CD4-positive, alpha-beta T cell (primary cell): ENCODE measurements around the gene HDAC9. TPM values are rescaled to one million over a fixed set of nuclear protein-coding genes. Genes with fewer than 3 reads are reported as not detected.

ENCODE experiments used
- ATAC-seq: fragments of 200-7000 bp; cut with Tn5 transposase; one replicate; pipeline ENCODE4 v1.10.0; 2022; ENCODE audit warnings: mild to moderate bottlenecking; ENCODE audit not compliant: poor library complexity
- CTCF ChIA-PET: fragments of 350-600 bp; sonication (Branson Sonifier 250); formaldehyde crosslinking; loops from one replicate; lab custom pipeline; 2021; ENCODE audit warnings: antibody characterized with exemption, inconsistent platforms; lab: Charles Lee
- POLR2A ChIA-PET: fragments of 350-600 bp; sonication (Branson Sonifier 250); formaldehyde crosslinking; loops from one replicate; lab custom pipeline; 2021; ENCODE audit warnings: antibody characterized with exemption, inconsistent platforms; lab: Charles Lee
- DNase-seq, 14 experiments: peaks; one replicate each; pipeline ENCODE4 v3.0.0-alpha.2; 2013 to 2020; ENCODE audit warnings: mixed read lengths in 2 of 14
- H3K27ac ChIP-seq, 2 donors: one replicate each; pipeline versions ENCODE4 v1.5.1 to v1.7.0; 2013; ENCODE audit warnings: low read length in 2 of 2, low read depth in 1 of 2, mild to moderate bottlenecking in 1 of 2
- H3K27me3 ChIP-seq, 2 experiments: 1 replicate in 1 of 2; 2 replicates in 1 of 2; pipeline versions ENCODE4 v1.6.1 to v1.7.0; 2013; ENCODE audit warnings: low read length in 2 of 2, control low read depth in 1 of 2, mild to moderate bottlenecking in 1 of 2, moderate library complexity in 1 of 2; ENCODE audit not compliant: insufficient read depth in 2 of 2, control insufficient read depth in 1 of 2
- H3K36me3 ChIP-seq: one replicate; pipeline ENCODE4 v1.6.1; 2013; ENCODE audit warnings: low read length, control low read depth; ENCODE audit not compliant: insufficient read depth
- H3K4me1 ChIP-seq: one replicate; pipeline ENCODE4 v1.6.1; 2013; ENCODE audit warnings: low read length, control low read depth; ENCODE audit not compliant: insufficient read depth
- H3K4me3 ChIP-seq: one replicate; pipeline ENCODE4 v1.5.1; 2013; ENCODE audit warnings: mild to moderate bottlenecking, low read length, moderate library complexity
- H3K9me3 ChIP-seq, 2 experiments: 1 replicate in 1 of 2; 2 replicates in 1 of 2; pipeline versions ENCODE4 v1.6.1 to v1.7.0; 2013; ENCODE audit warnings: low read length in 2 of 2, mild to moderate bottlenecking in 2 of 2, control low read depth in 1 of 2, moderate library complexity in 1 of 2; ENCODE audit not compliant: control insufficient read depth in 1 of 2, insufficient read depth in 1 of 2
- H3K27ac Mint-ChIP-seq: one replicate; pipeline ENCODE4 v1.8.0; 2020; ENCODE audit warnings: mixed read lengths
- H3K27me3 Mint-ChIP-seq: one replicate; pipeline ENCODE4 v1.8.0; 2021; ENCODE audit warnings: mixed read lengths
- H3K36me3 Mint-ChIP-seq: one replicate; pipeline ENCODE4 v1.8.0; 2021; ENCODE audit warnings: low read depth, mixed read lengths
- H3K4me1 Mint-ChIP-seq: one replicate; pipeline ENCODE4 v1.8.0; 2021; ENCODE audit warnings: low read depth, mixed read lengths
- H3K4me3 Mint-ChIP-seq: one replicate; pipeline ENCODE4 v1.8.0; 2020; ENCODE audit warnings: mild to moderate bottlenecking, mixed read lengths
- H3K9me3 Mint-ChIP-seq: one replicate; pipeline ENCODE4 v1.8.0; 2020; ENCODE audit warnings: mixed read lengths
- intact Hi-C, 2 experiments: fragments of 100-400 bp; cut with DNase I in 1 of 2; cut with micrococcal nuclease in 1 of 2; formaldehyde crosslinking; loops; one replicate each; pipeline versions ENCODE4 v1.15.1 to v1.9.0; 2023 to 2025; cut with DNase I, micrococcal nuclease
- total RNA-seq, 174 experiments: library from RNA in 2 of 174; stranded (reverse) in 2 of 174; gene quantifications; one replicate each; pipeline ENCODE4 v1.2.3 and lab custom pipeline; 2021 to 2026
- TF ChIP-seq, protein P1 (sequence below): fragments of 200-600 bp; IDR thresholded peaks from one replicate; pipeline ENCODE4 v1.8.0; 2022; ENCODE audit warnings: antibody characterized with exemption, mild to moderate bottlenecking

The HDAC9 gene
- total RNA-seq, 2 experiments from 2014 or later: 0.73 to 1.2 TPM

DNA sequence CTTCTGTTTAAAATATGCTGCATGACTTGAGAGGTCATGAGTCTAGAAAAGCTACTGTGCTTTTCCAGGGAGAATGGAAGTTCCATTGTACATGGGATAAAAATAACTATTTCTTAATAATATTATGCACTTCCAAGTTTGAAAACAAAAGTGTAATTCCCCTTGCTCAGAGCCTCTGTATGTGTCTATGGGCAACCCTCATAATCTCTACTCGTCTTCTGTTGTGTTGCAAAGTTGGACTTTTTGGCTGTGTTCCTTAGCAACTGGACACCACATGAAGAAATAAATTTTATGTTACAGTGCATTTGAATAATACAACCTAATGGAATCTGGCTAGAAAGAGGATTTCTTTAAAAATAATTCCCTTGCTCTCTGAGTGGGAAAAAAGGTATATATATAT is 379.3 kb downstream of the HDAC9 start:
- H3K9me3 Mint-ChIP-seq: peaks cover 7% of the 10 kb centered on the region
- Histone ChIP-seq H3K9me3 (no peaks in the 10 kb centered on the region), H3K27ac (no peak overlapping the region), H3K4me3 (no peak overlapping the region), H3K27me3 (no peaks in the 10 kb centered on the region), H3K4me1 (no peaks in the 10 kb centered on the region), H3K36me3 (no peaks in the 10 kb centered on the region)
- ATAC-seq (no peak), DNase-seq (no peak)
- CTCF ChIA-PET: no interaction called here
- no peaks in the 10 kb centered on the region for H3K4me1 Mint-ChIP-seq
- TF ChIP-seq, protein P1, sequence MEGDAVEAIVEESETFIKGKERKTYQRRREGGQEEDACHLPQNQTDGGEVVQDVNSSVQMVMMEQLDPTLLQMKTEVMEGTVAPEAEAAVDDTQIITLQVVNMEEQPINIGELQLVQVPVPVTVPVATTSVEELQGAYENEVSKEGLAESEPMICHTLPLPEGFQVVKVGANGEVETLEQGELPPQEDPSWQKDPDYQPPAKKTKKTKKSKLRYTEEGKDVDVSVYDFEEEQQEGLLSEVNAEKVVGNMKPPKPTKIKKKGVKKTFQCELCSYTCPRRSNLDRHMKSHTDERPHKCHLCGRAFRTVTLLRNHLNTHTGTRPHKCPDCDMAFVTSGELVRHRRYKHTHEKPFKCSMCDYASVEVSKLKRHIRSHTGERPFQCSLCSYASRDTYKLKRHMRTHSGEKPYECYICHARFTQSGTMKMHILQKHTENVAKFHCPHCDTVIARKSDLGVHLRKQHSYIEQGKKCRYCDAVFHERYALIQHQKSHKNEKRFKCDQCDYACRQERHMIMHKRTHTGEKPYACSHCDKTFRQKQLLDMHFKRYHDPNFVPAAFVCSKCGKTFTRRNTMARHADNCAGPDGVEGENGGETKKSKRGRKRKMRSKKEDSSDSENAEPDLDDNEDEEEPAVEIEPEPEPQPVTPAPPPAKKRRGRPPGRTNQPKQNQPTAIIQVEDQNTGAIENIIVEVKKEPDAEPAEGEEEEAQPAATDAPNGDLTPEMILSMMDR: no peak
- no peak overlapping the region for H3K27ac Mint-ChIP-seq
- POLR2A ChIA-PET: no interaction called here
- no peaks in the 10 kb centered on the region for H3K27me3 Mint-ChIP-seq
- no peaks in the 10 kb centered on the region for H3K36me3 Mint-ChIP-seq
- no peak overlapping the region for H3K4me3 Mint-ChIP-seq
- intact Hi-C loops: no loop called here

DNA sequence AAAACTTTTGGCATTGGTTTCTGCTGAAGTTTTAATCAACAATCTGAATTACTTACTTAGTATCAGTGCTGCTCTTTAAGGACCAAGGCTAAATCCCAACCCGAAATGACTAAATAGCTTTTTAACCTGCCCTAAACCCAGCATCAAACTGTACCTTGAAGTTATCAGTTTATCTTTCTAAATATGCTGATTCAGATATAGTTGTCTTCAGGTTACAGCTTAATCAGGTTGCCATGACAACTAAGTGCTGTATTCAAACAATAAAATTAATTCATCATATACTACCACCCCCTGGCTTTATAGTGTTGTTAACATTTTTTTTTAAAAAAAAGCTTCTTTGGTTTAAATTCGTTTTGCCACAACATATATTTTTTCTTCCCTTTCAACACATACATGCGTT is 382.3 kb downstream of the HDAC9 start:
- Histone ChIP-seq H3K9me3 (no peaks in the 10 kb centered on the region), H3K4me1 (no peaks in the 10 kb centered on the region), H3K4me3 (no peak overlapping the region), H3K27me3 (no peaks in the 10 kb centered on the region), H3K27ac (no peak overlapping the region), H3K36me3 (no peaks in the 10 kb centered on the region)
- intact Hi-C loops: no loop called here
- ATAC-seq (no peak), DNase-seq (no peak)
- ChIA-PET POLR2A (no interaction called here), CTCF (no interaction called here)
- no peaks in the 10 kb centered on the region for H3K4me1 Mint-ChIP-seq
- no peaks in the 10 kb centered on the region for H3K27me3 Mint-ChIP-seq
- H3K4me3 Mint-ChIP-seq: no peak overlapping the region
- peaks cover 7% of the 10 kb centered on the region for H3K9me3 Mint-ChIP-seq
- H3K36me3 Mint-ChIP-seq: no peaks in the 10 kb centered on the region
- TF ChIP-seq, protein P1: no peak
- H3K27ac Mint-ChIP-seq: no peak overlapping the region

DNA sequence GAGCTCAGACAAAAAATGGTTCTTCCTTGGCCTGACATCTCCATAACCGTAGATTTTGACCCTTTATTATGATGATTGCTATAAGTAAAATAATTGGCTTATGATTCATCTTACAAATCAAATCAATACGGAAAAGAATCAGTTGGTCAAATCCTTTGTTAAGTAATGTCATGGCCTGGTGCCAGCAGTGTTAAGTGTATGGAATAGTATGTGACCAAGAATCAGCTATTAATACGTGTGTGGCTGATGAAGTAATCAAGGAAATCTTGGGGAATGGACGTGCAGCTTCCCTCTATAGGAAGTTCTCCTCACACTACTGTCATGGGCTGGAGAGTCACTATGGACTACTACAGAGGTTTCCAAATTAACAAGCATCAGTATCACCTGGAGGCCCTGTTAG is 391.3 kb downstream of the HDAC9 start:
- Histone ChIP-seq H3K9me3 (peaks cover 0 to 6% of the 10 kb centered on the region in 2 experiments), H3K4me1 (no peaks in the 10 kb centered on the region), H3K36me3 (no peaks in the 10 kb centered on the region), H3K27ac (no peak overlapping the region), H3K4me3 (no peak overlapping the region), H3K27me3 (no peaks in the 10 kb centered on the region)
- H3K27ac Mint-ChIP-seq: no peak overlapping the region
- ChIA-PET CTCF (no interaction called here), POLR2A (no interaction called here)
- H3K9me3 Mint-ChIP-seq: peaks cover 3% of the 10 kb centered on the region
- no peaks in the 10 kb centered on the region for H3K36me3 Mint-ChIP-seq
- DNase-seq (no peak), ATAC-seq (no peak)
- TF ChIP-seq, protein P1: no peak
- no peaks in the 10 kb centered on the region for H3K4me1 Mint-ChIP-seq
- intact Hi-C loops: no loop called here
- no peaks in the 10 kb centered on the region for H3K27me3 Mint-ChIP-seq
- H3K4me3 Mint-ChIP-seq: no peak overlapping the region
